IMR-90 (cell line): Measurements from ENCODE around the gene RFX3.

Experiments used
- CEBPB ChIP-seq: IDR thresholded peaks from 2 replicates; pipeline ENCODE4 v1.6.1; 2012; ENCODE audit warnings: low read depth, low read length, improper control_type of control experiment
- CHD1 ChIP-seq: IDR thresholded peaks from 2 replicates; pipeline ENCODE4 v1.6.1; 2012; ENCODE audit warnings: low read depth, low read length, improper control_type of control experiment
- CTCF ChIP-seq: conservative IDR thresholded peaks from 2 replicates; pipeline ENCODE4 v1.5.1; 2012; ENCODE audit warnings: mild to moderate bottlenecking, low read depth, low read length, improper control_type of control experiment
- FOS ChIP-seq: fragments of 150-350 bp; IDR thresholded peaks from 2 replicates; pipeline ENCODE4 v1.6.1; 2016; ENCODE audit warnings: low read depth, low read length
- MAZ ChIP-seq: IDR thresholded peaks from 2 replicates; pipeline ENCODE4 v1.6.1; 2012; ENCODE audit warnings: low read depth, mild to moderate bottlenecking, low read length, improper control_type of control experiment, moderate library complexity, borderline replicate concordance
- POLR2A ChIP-seq: IDR thresholded peaks from 2 replicates; pipeline ENCODE4 v1.6.1; 2012; ENCODE audit warnings: mild to moderate bottlenecking, low read depth, low read length
- RCOR1 ChIP-seq: IDR thresholded peaks from 2 replicates; pipeline ENCODE4 v1.6.1; 2012; ENCODE audit warnings: mild to moderate bottlenecking, low read length, improper control_type of control experiment; ENCODE audit not compliant: insufficient replicate concordance
- USF2 ChIP-seq: fragments of 150-350 bp; IDR thresholded peaks from 2 replicates; pipeline ENCODE4 v1.6.1; 2017; ENCODE audit warnings: mild to moderate bottlenecking, antibody characterized with exemption, low read length, low read depth
- TF ChIP-seq, protein P1 (sequence below): fragments of 150-350 bp; IDR thresholded peaks from 2 replicates; pipeline ENCODE4 v1.6.1; 2016; ENCODE audit warnings: low read depth, mild to moderate bottlenecking, low read length, moderate library complexity, borderline replicate concordance

- TF ChIP-seq CTCF (no peak), CEBPB (no peak), USF2 (no peak), RCOR1 (no peak), POLR2A (no peak), FOS (no peak), CHD1 (no peak), MAZ (no peak)
- TF ChIP-seq, protein P1, sequence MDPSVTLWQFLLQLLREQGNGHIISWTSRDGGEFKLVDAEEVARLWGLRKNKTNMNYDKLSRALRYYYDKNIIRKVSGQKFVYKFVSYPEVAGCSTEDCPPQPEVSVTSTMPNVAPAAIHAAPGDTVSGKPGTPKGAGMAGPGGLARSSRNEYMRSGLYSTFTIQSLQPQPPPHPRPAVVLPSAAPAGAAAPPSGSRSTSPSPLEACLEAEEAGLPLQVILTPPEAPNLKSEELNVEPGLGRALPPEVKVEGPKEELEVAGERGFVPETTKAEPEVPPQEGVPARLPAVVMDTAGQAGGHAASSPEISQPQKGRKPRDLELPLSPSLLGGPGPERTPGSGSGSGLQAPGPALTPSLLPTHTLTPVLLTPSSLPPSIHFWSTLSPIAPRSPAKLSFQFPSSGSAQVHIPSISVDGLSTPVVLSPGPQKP: no peak
Observed at GRCh38 chr9:3468421-3469205, 57.2 kb downstream of the RFX3 start.
